Measurements from ENCODE around the gene CAMK2B.

- TF ChIP-seq CTCF (IDR thresholded peaks at IDR 0.05; ENCODE audit: poor library complexity): no peak
- no peak for TF ChIP-seq EZH2 (IDR thresholded peaks at IDR 0.05; ENCODE audit: borderline replicate concordance)
Measured at GRCh38 chr7:44175730-44176129, 149.7 kb downstream of the CAMK2B start.

Data from hepatocyte (in vitro differentiated cells).